Upper lobe of left lung (tissue), 4 donors: ENCODE data around the gene CDH26.
"Not testable (repeated sequence)": the region's sequence is repeated elsewhere in the genome, so short reads cannot be mapped to it uniquely, and the experiment has no call there.

Source experiments
- CTCF ChIP-seq, 6 experiments: fragments of 450-650 bp in 4 of 6; fragments of 200-600 bp in 2 of 6; sonication (generic) in 2 of 6; IDR thresholded peaks; one replicate each; pipeline ENCODE4 v1.5.1; 2016 to 2019; ENCODE audit warnings: antibody characterized with exemption in 6 of 6
- EP300 ChIP-seq, 4 donors: sonication (generic); formaldehyde crosslinking; IDR thresholded peaks; one replicate each; pipeline ENCODE4 v1.5.1; 2017; ENCODE audit warnings: antibody characterized with exemption in 4 of 4, control low read depth in 2 of 4
- POLR2A ChIP-seq, 4 donors: fragments of 450-650 bp; IDR thresholded peaks; one replicate each; pipeline ENCODE4 v1.5.1; 2016 to 2017; ENCODE audit warnings: antibody characterized with exemption in 4 of 4, mild to moderate bottlenecking in 2 of 4
- POLR2AphosphoS5 ChIP-seq, 2 donors: sonication (generic); formaldehyde crosslinking; IDR thresholded peaks; one replicate each; pipeline ENCODE4 v1.5.1; 2017; ENCODE audit warnings: antibody characterized with exemption in 2 of 2

DNA sequence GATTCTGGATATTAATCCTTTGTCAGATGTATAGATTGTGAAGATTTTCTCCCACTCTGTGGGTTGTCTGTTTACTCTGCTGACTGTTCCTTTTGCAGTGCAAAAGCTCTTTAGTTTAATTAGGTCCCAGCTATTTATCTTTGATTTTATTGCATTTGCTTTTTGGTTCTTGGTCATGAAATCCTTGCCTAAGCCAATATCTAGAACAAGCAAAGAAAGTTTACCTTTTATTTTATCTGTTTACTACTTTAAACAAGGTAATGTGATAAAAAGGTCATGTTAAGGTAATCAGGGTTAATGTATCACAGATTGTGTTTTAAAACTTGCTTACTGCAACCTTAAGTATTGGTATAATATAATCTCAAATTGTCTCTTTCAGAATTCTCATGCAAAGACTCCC lies 655 bp upstream of the CDH26 start:
- not testable (repeated sequence) for TF ChIP-seq CTCF, POLR2A, POLR2AphosphoS5, EP300 (IDR thresholded peaks at IDR 0.05)
